ENCODE data around the gene BYSL.

The BYSL gene

GRCh38 chr6:41967312-41968287, 46.3 kb downstream of the BYSL start:
- Histone ChIP-seq H3K4me2 (peak overlapping the region; percentile 4 to 92 (median 59); a peak in 21 of 22 replicates), H3K36me3 (peaks cover 0 to 9% (median 0%) of the 10 kb centered on the region in 11 experiments; a peak in 2 of 22 replicates)
- no peak for TF ChIP-seq Cebpa-rat (IDR thresholded peaks at IDR 0.05)

DNA sequence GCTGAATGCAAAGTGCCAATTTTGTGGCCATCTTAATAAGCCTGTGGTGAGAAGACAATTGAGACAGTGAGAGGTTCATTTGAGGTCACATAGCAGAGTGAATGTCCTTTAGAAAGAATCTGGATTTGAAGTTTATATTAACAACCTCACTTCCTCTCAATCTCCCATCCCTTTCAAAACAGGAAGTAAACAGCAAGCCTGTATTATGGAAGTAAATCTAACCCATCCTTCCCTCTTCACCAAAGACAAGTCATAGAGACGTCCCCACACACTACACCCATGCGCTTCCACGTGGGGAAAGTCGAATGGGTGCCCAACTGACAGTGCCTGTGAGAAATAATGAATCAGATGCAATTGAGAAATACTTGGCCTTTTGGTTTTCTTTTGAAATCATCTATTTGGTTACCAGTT, 49.1 kb downstream of the BYSL start:
- Histone ChIP-seq H3K4me1 (peaks cover 69 to 100% (median 99%) of the 10 kb centered on the region in 10 experiments), H3K36me3 (peaks cover 0 to 7% (median 0%) of the 10 kb centered on the region in 11 experiments; a peak in 1 of 22 replicates), H3K27ac (peak overlapping the region; percentile 59 to 99 (median 79); a peak in 21 of 22 replicates), H3K4me3 (no peak overlapping the region), H3K9ac (peak overlapping the region in 9 of 11 experiments; percentile 40 to 64 (median 52); a peak in 16 of 22 replicates), H3K27me3 (no peaks in the 10 kb centered on the region), H3K9me3 (replicated peaks in 1 of 11) (peaks cover 0 to 6% (median 0%) of the 10 kb centered on the region in 11 experiments; a peak in 5 of 22 replicates), H4K20me1 (no peaks in the 10 kb centered on the region), H3K4me2 (peak overlapping the region; percentile 54 to 92 (median 69))
- TF ChIP-seq Cebpa-rat (IDR thresholded peaks at IDR 0.05): peak in 3 of 11 experiments; percentile 11 to 42 (median 35); a peak in 1 of 22 replicates

More at GRCh38 chr6:41967312-41968287, 46.3 kb downstream of the BYSL start:
- Histone ChIP-seq H3K4me3 (no peak overlapping the region), H3K27ac (peak overlapping the region in 9 of 11 experiments; percentile 16 to 99 (median 79); a peak in 17 of 22 replicates), H3K27me3 (no peaks in the 10 kb centered on the region), H3K9me3 (replicated peaks in 1 of 11) (peaks cover 0 to 6% (median 0%) of the 10 kb centered on the region in 11 experiments; a peak in 5 of 22 replicates), H4K20me1 (no peaks in the 10 kb centered on the region), H3K4me1 (peaks cover 42 to 98% (median 84%) of the 10 kb centered on the region in 10 experiments), H3K9ac (peak overlapping the region in 6 of 11 experiments; percentile 0 to 57 (median 34); a peak in 10 of 22 replicates)

GRCh38 chr6:41972826-41973225, 51.5 kb downstream of the BYSL start:
- Histone ChIP-seq H3K4me1 (peaks cover 70 to 100% (median 99%) of the 10 kb centered on the region in 10 experiments), H3K36me3 (no peaks in the 10 kb centered on the region)

DNA sequence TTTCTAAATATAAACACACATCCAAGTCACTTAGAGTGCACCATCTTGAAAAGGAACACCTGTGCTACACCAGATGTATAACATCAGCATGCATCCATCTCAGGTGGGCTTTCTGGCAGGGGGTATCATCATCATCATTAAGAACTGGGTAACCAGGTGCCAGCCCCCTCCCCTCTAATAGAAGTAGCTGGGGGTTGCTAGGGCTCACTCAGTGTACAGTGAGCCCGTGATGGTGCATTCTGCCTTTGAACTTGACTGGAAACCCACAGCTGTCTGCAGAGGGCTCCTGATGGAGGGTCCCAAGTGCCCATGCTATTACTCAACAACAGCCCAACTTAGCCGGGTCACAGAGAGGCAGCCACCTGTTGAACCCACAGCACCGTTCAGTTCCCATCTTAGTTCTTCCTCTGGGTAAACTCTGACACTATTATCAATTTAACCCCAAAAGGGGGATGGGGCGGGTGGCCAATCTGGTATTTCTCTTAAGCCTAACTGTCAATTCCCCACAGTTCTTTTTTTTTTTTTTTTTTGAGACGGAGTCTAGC, 53.1 kb downstream of the BYSL start:
- H3K27ac ChIP-seq: peak overlapping the region in 9 of 11 experiments; percentile 42 to 99 (median 82); a peak in 19 of 22 replicates
- peak in 6 of 11 experiments; percentile 14 to 88 (median 74); a peak in 7 of 22 replicates for TF ChIP-seq Cebpa-rat (IDR thresholded peaks at IDR 0.05)
- H3K9ac ChIP-seq: peak overlapping the region in 7 of 11 experiments; percentile 12 to 81 (median 72); a peak in 13 of 22 replicates

More at GRCh38 chr6:41972826-41973225, 51.5 kb downstream of the BYSL start:
- no peak for TF ChIP-seq Cebpa-rat (IDR thresholded peaks at IDR 0.05)
- Histone ChIP-seq H4K20me1 (no peaks in the 10 kb centered on the region), H3K9ac (peak overlapping the region in 5 of 11 experiments; percentile 33 to 81 (median 66); a peak in 10 of 22 replicates), H3K27me3 (no peaks in the 10 kb centered on the region), H3K4me3 (no peak overlapping the region), H3K4me2 (peak overlapping the region; percentile 25 to 95 (median 78); a peak in 19 of 22 replicates), H3K27ac (peak overlapping the region in 10 of 11 experiments; percentile 3 to 99 (median 80); a peak in 19 of 22 replicates), H3K9me3 (replicated peaks in 1 of 11) (peaks cover 0 to 6% (median 0%) of the 10 kb centered on the region in 11 experiments; a peak in 5 of 22 replicates)

GRCh38 chr6:41975276-41975675, 54.0 kb downstream of the BYSL start:
- H3K9ac ChIP-seq: peak overlapping the region in 8 of 11 experiments; percentile 12 to 81 (median 64); a peak in 15 of 22 replicates
- H3K36me3 ChIP-seq: no peaks in the 10 kb centered on the region
- H3K9me3 ChIP-seq (replicated peaks in 1 of 11): peaks cover 0 to 6% (median 0%) of the 10 kb centered on the region in 11 experiments; a peak in 5 of 22 replicates
- peak overlapping the region in 9 of 11 experiments; percentile 42 to 99 (median 82); a peak in 18 of 22 replicates for H3K27ac ChIP-seq
- no peak overlapping the region for H3K4me3 ChIP-seq
- H4K20me1 ChIP-seq: no peaks in the 10 kb centered on the region
- no peaks in the 10 kb centered on the region for H3K27me3 ChIP-seq
- no peak for TF ChIP-seq Cebpa-rat (IDR thresholded peaks at IDR 0.05)
- peaks cover 63 to 98% (median 94%) of the 10 kb centered on the region in 10 experiments for H3K4me1 ChIP-seq
- H3K4me2 ChIP-seq: peak overlapping the region; percentile 21 to 95 (median 82)

More for the DNA sequence above, 53.1 kb downstream of the BYSL start:
- H3K9me3 ChIP-seq (replicated peaks in 1 of 11): peaks cover 0 to 6% (median 0%) of the 10 kb centered on the region in 11 experiments; a peak in 5 of 22 replicates
- H3K4me1 ChIP-seq: peaks cover 65 to 98% (median 95%) of the 10 kb centered on the region in 10 experiments
- peak overlapping the region; percentile 21 to 95 (median 82) for H3K4me2 ChIP-seq
- peak overlapping the region in 3 of 10 experiments; percentile 8 to 33 (median 25); a peak in 5 of 20 replicates for H3K4me3 ChIP-seq
- H4K20me1 ChIP-seq: no peaks in the 10 kb centered on the region
- no peaks in the 10 kb centered on the region for H3K36me3 ChIP-seq
- no peaks in the 10 kb centered on the region for H3K27me3 ChIP-seq

DNA sequence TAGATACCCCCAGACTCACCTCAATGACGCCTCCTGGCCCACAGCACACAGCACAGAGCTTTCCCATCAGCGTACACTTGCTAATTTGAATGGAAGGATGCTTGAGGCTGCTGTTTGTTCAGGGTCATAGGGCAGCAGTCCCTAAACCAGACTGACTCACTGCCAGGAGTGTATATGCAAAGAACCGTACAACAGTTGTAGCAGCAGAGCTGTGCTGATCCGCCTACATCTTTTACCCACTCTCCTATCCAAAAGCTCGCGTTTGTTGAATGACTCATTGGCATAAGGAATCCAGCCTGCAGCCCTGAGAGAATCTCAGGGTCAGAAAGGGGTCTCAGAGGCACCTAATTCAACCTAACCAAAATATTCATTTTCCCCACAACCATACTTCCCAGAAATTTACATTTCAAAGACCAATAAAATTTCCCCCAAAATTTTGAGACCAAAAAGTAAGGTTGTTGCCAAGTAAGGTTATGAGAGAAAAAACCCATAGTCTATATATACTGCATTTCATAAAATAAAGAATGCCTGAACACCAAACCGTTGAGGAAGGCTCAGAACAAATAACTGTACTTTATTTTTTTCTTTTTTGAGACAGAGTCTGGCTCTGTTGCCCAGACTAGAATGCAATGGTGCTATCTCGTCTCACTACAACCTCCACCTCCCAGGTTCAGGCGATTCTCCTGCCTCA, 55.6 kb downstream of the BYSL start:
- H3K4me1 ChIP-seq: peaks cover 54 to 92% (median 83%) of the 10 kb centered on the region in 10 experiments
- H3K36me3 ChIP-seq: peaks cover 0 to 7% (median 0%) of the 10 kb centered on the region in 11 experiments; a peak in 1 of 22 replicates
- peak overlapping the region; percentile 13 to 95 (median 82); a peak in 20 of 22 replicates for H3K4me2 ChIP-seq
- TF ChIP-seq Cebpa-rat (IDR thresholded peaks at IDR 0.05): no peak
- H3K27me3 ChIP-seq: no peaks in the 10 kb centered on the region
- H3K9ac ChIP-seq: peak overlapping the region in 5 of 11 experiments; percentile 56 to 81 (median 72); a peak in 9 of 22 replicates
- peak overlapping the region in 9 of 11 experiments; percentile 20 to 99 (median 82); a peak in 17 of 22 replicates for H3K27ac ChIP-seq
- no peaks in the 10 kb centered on the region for H4K20me1 ChIP-seq
- peaks cover 0 to 11% (median 7%) of the 10 kb centered on the region in 11 experiments; a peak in 8 of 22 replicates for H3K9me3 ChIP-seq (replicated peaks in 1 of 11)
- H3K4me3 ChIP-seq: no peak overlapping the region

All from BLaER1 treated with 17β-estradiol and CSF1 and Interleukin-3, amounts not matched to agents 10 nM and 100 nM (cell line).